LNCaP clone FGC (cell line): Measurements from ENCODE around the gene KLHL7.

Source experiments
- DNase-seq: peaks from one replicate; pipeline ENCODE4 v3.0.0-alpha.2; 2011; ENCODE audit warnings: low read depth
- H3K4me3 ChIP-seq: 2 replicates; pipeline ENCODE4 v1.5.1; 2011; ENCODE audit warnings: mild to moderate bottlenecking, low read depth, low read length, control low read depth
- TF ChIP-seq, protein P1 (sequence below): IDR thresholded peaks from 2 replicates; pipeline ENCODE4 v1.5.1; 2012; ENCODE audit warnings: mild to moderate bottlenecking; ENCODE audit not compliant: control insufficient read depth, insufficient read depth; ENCODE audit errors: extremely low read depth

The KLHL7 gene

DNA sequence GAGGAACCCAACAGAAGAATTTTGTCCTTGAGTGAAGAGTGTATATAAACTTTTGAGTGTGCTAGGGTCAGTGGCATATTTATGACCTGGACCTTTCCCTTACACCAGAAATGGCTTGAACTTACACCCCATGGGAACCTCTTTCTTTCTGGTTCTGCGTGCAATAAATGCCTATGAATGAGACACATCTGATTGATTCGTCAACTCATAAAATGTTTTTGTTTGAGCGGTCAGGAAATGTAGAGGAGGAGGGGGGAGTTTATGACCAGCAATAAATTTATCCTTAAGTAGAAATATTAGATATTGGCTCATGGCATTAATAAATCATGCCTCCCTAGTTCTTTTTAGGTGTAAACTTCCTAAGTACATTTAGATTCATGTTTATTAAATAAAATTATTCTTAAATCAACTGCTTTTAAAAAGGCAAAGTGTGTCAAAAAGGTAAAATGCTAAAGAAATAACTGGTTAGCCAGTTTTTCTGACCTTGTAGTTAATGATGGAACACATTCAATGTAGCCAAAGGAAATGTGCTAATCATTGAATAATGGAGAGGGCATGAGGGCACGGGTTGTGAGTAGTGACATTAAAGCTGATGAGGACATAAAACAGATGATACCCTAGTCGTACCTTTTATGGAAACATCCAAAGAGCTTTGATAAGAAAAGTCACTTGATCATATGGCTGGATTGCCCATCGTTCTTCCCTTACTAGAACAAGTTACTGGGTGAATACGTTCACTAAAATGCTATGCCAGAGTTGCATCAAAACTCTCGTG is 62.7 kb downstream of the KLHL7 start:
- no peak overlapping the region for H3K4me3 ChIP-seq
- TF ChIP-seq, protein P1, sequence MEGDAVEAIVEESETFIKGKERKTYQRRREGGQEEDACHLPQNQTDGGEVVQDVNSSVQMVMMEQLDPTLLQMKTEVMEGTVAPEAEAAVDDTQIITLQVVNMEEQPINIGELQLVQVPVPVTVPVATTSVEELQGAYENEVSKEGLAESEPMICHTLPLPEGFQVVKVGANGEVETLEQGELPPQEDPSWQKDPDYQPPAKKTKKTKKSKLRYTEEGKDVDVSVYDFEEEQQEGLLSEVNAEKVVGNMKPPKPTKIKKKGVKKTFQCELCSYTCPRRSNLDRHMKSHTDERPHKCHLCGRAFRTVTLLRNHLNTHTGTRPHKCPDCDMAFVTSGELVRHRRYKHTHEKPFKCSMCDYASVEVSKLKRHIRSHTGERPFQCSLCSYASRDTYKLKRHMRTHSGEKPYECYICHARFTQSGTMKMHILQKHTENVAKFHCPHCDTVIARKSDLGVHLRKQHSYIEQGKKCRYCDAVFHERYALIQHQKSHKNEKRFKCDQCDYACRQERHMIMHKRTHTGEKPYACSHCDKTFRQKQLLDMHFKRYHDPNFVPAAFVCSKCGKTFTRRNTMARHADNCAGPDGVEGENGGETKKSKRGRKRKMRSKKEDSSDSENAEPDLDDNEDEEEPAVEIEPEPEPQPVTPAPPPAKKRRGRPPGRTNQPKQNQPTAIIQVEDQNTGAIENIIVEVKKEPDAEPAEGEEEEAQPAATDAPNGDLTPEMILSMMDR: no peak
- DNase-seq: no peak

DNA sequence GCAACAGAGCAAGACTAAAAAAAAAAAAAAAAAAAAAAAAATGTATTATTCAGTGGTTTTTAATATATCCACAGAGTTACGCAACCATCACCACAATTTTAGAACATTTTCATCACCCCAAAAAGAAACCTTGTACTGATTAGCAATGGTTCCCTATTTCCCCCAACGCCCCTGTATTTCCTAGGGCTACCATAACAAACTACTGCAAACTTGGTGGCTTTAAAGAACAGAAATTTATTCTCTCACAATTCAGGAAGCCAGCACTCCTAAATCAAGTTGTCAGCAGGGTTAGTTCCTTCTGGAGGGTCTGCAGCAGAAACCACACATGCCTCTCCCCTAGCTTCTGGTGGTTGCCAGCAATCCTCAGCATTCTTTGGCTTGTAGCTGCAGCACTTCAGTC is 70.4 kb downstream of the KLHL7 start:
- H3K4me3 ChIP-seq: no peak overlapping the region
- TF ChIP-seq, protein P1: no peak
- DNase-seq: no peak

DNA sequence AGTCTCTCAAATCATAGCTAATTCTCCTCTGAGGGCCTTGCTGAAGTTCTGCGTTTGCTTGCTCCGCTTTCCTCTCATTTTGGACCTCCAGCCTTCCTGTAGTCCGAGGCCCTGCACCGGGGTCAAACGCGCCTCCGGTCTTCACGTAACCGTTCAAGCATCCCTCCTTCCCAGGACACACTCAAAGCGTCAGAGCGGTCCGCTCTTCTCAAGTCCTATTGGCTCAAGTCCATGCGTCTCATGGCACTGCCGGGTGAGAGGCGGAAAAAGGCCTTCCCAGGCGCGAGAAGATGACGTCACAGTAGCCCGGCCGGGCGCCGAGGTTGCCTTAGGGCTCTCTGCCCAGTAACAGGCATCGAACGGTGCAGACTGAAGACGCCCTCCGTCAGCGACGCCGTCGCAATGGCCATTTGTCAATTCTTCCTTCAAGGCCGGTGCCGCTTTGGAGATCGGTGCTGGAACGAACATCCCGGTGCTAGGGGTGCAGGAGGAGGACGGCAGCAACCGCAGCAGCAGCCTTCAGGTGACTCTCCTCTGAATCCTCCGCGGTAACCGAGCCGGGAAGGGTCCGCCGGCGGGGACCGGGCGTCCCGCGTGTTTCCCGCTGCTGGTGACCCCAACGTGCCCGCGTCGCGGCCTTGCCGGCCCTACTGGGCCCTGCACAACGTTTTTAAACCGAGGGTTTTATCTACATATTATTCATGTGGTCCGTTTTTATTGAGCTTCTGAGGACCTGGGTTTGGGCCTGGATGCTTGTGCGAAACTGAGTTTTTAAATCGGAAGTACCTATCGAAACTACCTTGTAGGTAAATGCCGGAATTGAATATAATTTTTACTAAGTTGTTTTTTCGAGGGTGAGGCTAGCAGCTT is 76.3 kb downstream of the KLHL7 start, which contains the start of gene NUP42:
TSS of gene NUP42 (plus strand) at position 365 of the 870 bp plus-strand sequence. CDS start at position 403, 38 bp downstream.
- TF ChIP-seq, protein P1: no peak
- H3K4me3 ChIP-seq: peak within 1 kb of the TSS; percentile 86
- DNase-seq: peak; percentile 98

DNA sequence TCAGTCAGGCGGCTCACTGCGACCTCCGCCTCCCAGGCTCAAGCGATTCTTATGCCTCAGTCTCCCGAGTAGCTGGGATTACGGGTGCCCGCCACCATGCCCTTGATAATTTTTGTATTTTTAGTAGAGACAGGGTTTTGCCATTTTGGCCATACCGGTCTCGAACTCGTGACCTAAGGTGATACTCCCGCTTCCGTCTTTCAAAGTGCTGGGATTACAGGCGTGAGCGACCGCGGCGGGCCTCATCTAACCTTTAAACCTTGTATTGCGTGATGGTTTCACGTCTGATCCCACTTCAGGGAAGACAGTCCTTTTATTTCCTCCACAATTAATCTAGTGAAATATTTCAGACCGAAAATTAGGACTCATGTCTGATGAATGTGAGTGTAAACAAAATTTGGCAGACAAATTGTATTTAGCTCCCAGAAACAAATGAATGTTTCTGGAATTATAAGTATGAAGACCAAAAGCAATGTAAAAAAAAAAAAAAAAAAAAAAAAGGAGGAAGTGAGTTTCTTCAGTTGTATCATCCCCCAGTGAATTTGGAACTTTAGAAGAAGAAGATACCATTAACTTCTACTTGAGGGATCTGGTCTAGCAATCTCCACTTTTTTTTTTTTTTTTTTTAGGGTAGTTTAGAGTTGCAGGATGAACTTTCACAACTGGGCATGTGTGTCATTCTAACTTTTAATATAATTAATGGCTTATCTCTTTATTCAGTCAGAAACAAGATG is 77.9 kb downstream of the KLHL7 start:
- TF ChIP-seq, protein P1: no peak
- DNase-seq: no peak
- peak overlapping the region; percentile 86 for H3K4me3 ChIP-seq

DNA sequence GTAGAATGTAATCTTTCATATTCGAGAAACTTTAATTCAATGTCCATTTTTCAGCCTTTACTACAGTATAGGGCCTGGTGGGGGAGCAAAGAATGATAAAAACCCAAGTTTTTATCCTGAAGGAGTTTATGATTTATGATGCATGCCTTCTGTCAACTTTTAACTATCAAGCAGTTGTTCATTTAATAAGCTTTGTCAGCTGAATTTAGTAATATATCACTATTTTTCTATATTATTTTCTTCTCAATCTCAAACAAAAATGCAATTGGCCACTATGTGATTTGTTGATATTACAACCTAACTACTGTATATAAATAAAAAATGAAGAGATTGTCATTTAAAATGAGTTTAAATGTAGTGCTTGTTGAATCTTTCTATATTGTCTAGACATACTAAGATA is 78.7 kb downstream of the KLHL7 start:
- no peak overlapping the region for H3K4me3 ChIP-seq
- no peak for DNase-seq
- TF ChIP-seq, protein P1: no peak

DNA sequence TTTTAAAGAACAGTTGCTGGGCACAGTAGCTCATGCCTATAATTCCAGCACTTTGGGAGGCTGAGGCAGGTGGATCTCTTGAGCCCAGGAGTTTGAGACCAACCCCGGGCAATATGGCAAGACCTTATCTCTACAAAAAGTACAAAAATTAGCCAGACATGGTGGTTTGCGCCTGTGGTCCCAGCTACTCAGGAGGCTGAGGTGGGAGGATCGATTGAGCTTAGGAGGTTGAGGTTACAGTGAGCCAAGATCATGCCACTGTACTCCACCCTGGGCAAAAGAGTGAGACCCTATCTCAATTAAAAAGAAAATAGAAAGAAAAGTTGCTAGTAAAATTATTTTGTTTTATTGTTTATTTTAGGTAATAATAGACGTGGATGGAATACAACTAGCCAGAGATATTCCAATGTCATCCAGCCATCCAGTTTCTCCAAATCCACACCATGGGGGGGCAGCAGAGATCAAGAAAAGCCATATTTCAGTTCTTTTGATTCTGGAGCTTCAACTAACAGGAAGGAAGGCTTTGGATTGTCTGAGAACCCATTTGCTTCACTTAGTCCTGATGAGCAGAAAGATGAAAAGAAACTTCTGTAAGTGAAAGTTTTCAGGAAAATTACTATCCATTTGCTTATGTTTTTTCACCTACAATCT is 79.2 kb downstream of the KLHL7 start:
- no peak for DNase-seq
- TF ChIP-seq, protein P1: peak; percentile 56

More for the DNA sequence above, 79.2 kb downstream of the KLHL7 start:
- no peak overlapping the region for H3K4me3 ChIP-seq
